Measurements from ENCODE around the gene TPP2. TPM values are rescaled to one million over a fixed set of nuclear protein-coding genes. Genes with fewer than 3 reads are reported as not detected.

TPP2 gene
- total RNA-seq, 4 donors from 2014 or later, result 19.9 to 39.9 (median 25.1) TPM

- TF ChIP-seq CTCF (IDR thresholded peaks at IDR 0.05) (no peak), POLR2A (IDR thresholded peaks at IDR 0.05) (no peak)
- 69 to 79% methylated on average over 3 of the region's 3 CpGs for WGBS, 2 donors
- Histone ChIP-seq H3K4me1 (no peaks in the 10 kb centered on the region), H3K4me3 (no peak overlapping the region), H3K27me3 (no peaks in the 10 kb centered on the region), H3K36me3 (peaks cover 4 to 99% (median 10%) of the 10 kb centered on the region in 3 donors), H3K27ac (no peak overlapping the region), H3K9me3 (peaks cover 0 to 10% (median 4%) of the 10 kb centered on the region in 3 donors)
- intact Hi-C loops (cut with DNase I), result no loop called here
- DNase-seq, result no peak
Observed at GRCh38 chr13:102675115-102675514, 78.3 kb downstream of the TPP2 start.

GRCh38 chr13:102677122-102677521 is 80.3 kb downstream of the TPP2 start:
- intact Hi-C loops (cut with DNase I), result no loop called here
- 93 to 98% methylated on average over 4 of the region's 4 CpGs for WGBS, 2 donors
- no peak for DNase-seq
- Histone ChIP-seq H3K9me3 (no peaks in the 10 kb centered on the region), H3K36me3 (peaks cover 0 to 82% (median 10%) of the 10 kb centered on the region in 3 donors), H3K4me3 (no peak overlapping the region), H3K27ac (no peak overlapping the region), H3K27me3 (no peaks in the 10 kb centered on the region), H3K4me1 (no peaks in the 10 kb centered on the region)
- TF ChIP-seq CTCF (IDR thresholded peaks at IDR 0.05) (no peak), POLR2A (IDR thresholded peaks at IDR 0.05) (no peak)

GRCh38 chr13:102678339-102679107 is 81.7 kb downstream of the TPP2 start:
- no peaks in the 10 kb centered on the region for H3K4me1 ChIP-seq
- TF ChIP-seq CTCF (IDR thresholded peaks at IDR 0.05), result no peak
- TF ChIP-seq POLR2A (IDR thresholded peaks at IDR 0.05), result no peak
- H3K27ac ChIP-seq, result no peak overlapping the region
- H3K36me3 ChIP-seq, result peaks cover 0 to 68% (median 10%) of the 10 kb centered on the region in 3 donors
- intact Hi-C loops (cut with DNase I), result no loop called here
- H3K4me3 ChIP-seq, result no peak overlapping the region
- no peaks in the 10 kb centered on the region for H3K9me3 ChIP-seq
- H3K27me3 ChIP-seq, result no peaks in the 10 kb centered on the region
- no peak for DNase-seq
- WGBS, 2 donors, result 59 to 75% methylated on average over 5 of the region's 5 CpGs

GRCh38 chr13:102679449-102680132 is 82.8 kb downstream of the TPP2 start:
- Histone ChIP-seq H3K4me1 (no peaks in the 10 kb centered on the region), H3K36me3 (peaks cover 0 to 58% (median 10%) of the 10 kb centered on the region in 3 donors), H3K27ac (no peak overlapping the region), H3K27me3 (no peaks in the 10 kb centered on the region), H3K9me3 (no peaks in the 10 kb centered on the region), H3K4me3 (no peak overlapping the region)
- WGBS, 2 donors, result 68 to 73% methylated on average over 3 of the region's 3 CpGs
- no peak for DNase-seq
- TF ChIP-seq POLR2A (IDR thresholded peaks at IDR 0.05) (no peak), CTCF (IDR thresholded peaks at IDR 0.05) (no peak)
- intact Hi-C loops (cut with DNase I), result no loop called here

GRCh38 chr13:102680133-102680717 is 83.4 kb downstream of the TPP2 start:
- no peak for TF ChIP-seq CTCF (IDR thresholded peaks at IDR 0.05)
- no peak for TF ChIP-seq POLR2A (IDR thresholded peaks at IDR 0.05)
- peaks cover 0 to 52% (median 9%) of the 10 kb centered on the region in 3 donors for H3K36me3 ChIP-seq
- H3K4me1 ChIP-seq, result no peaks in the 10 kb centered on the region
- no peaks in the 10 kb centered on the region for H3K9me3 ChIP-seq
- no peak overlapping the region for H3K27ac ChIP-seq
- WGBS, 2 donors, result 77 to 88% methylated on average over 4 of the region's 4 CpGs
- no peak overlapping the region for H3K4me3 ChIP-seq
- no peaks in the 10 kb centered on the region for H3K27me3 ChIP-seq
- intact Hi-C loops (cut with DNase I), result no loop called here
- no peak for DNase-seq

Measured in esophagus squamous epithelium (tissue), 5 donors.